Choroid plexus epithelial cell (primary cell): Measurements from ENCODE around the gene F12.
"Not testable (repeated sequence)": the region's sequence is repeated elsewhere in the genome, so short reads cannot be mapped to it uniquely, and the experiment has no call there.

Experiments used
- DNase-seq: peaks from one replicate; pipeline ENCODE4 v3.0.0-alpha.2; 2010; ENCODE audit warnings: low read depth
- H3K4me3 ChIP-seq: 2 replicates; pipeline ENCODE4 v1.5.1; 2011; ENCODE audit warnings: low read depth, mild to moderate bottlenecking, control low read depth, low read length, moderate library complexity
- TF ChIP-seq, protein P1 (sequence below): conservative IDR thresholded peaks from 2 replicates; pipeline ENCODE4 v1.5.1; 2011; ENCODE audit warnings: low read depth, mild to moderate bottlenecking, control low read depth, inconsistent platforms, low read length, moderate library complexity

F12 gene

DNA sequence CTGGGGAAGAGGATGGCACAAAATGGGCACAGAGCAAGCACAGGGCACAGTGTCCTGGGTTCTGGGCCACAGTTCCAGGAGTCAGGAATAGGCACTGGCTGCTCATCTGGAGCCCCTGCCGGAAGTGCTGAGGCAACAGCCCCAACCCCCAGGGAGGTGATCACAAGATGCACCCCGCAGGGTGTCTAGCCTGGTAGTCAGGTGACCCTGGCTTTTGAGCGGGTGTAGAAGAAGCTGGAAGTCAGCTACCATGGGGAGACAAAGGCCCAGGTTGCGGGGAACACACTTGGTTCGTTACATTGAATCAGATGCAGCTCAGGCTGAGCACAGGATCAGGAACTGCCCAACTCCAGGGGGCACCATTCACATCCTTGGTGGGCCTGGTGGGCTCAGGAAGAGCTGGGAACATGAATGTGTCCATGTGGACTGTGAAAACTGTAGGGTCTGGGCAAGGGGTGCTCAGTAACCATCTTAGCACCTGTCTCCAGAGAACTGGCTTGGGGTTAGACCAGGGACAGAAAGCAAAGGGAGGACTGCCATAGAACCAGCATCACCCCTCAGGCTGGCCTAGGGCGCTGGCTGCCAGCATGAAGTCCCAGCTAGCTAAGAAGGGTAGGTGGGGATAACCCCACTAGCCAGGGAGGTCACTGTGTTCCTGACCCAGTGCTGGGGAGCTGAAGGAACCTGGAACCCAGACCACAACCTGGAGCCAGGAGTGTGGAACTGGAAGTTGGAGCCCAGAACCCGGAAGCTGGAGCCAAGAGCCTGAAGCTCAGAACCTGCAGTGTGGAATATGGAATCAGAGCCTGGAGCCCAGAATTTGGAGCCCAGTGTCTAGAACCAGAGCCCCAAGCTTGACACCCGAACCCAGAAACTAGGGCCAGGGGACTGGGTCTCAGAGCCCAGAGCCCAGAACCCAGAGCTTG lies 31.2 kb downstream of the F12 start:
- H3K4me3 ChIP-seq: no peak overlapping the region
- peak; percentile 21 for DNase-seq
- TF ChIP-seq, protein P1, sequence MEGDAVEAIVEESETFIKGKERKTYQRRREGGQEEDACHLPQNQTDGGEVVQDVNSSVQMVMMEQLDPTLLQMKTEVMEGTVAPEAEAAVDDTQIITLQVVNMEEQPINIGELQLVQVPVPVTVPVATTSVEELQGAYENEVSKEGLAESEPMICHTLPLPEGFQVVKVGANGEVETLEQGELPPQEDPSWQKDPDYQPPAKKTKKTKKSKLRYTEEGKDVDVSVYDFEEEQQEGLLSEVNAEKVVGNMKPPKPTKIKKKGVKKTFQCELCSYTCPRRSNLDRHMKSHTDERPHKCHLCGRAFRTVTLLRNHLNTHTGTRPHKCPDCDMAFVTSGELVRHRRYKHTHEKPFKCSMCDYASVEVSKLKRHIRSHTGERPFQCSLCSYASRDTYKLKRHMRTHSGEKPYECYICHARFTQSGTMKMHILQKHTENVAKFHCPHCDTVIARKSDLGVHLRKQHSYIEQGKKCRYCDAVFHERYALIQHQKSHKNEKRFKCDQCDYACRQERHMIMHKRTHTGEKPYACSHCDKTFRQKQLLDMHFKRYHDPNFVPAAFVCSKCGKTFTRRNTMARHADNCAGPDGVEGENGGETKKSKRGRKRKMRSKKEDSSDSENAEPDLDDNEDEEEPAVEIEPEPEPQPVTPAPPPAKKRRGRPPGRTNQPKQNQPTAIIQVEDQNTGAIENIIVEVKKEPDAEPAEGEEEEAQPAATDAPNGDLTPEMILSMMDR: no peak

- TF ChIP-seq, protein P1: no peak
- peak; percentile 6 for DNase-seq
- no peak overlapping the region for H3K4me3 ChIP-seq
These were observed 33.3 kb downstream of the F12 start for GRCh38 chr5:177376107-177376506.

- H3K4me3 ChIP-seq, DNase-seq: not testable (repeated sequence)
These were observed 33.8 kb downstream of the F12 start for GRCh38 chr5:177375516-177375915.

GRCh38 chr5:177374211-177374610 lies 35.2 kb downstream of the F12 start:
- DNase-seq: no peak
- no peak overlapping the region for H3K4me3 ChIP-seq
- TF ChIP-seq, protein P1: no peak

DNA sequence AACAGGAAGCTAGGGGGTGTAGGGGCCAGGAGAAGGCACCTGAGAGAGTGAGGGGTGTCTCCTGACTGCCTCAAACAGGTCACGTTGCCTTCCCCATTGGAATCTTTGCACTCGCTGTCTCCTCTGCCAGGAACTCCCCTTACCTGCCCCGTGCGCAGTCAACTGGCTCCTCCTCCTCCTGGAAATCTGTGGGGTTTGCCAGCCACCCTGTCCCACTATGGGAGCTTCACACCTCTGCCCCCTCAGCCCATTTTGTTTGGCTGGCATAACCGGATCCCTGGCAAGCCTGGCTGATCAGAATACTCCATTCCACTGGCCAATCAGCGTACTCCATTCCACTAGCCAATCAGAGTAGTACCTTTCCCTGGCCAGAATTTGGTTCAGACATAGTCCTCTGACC lies 35.6 kb downstream of the F12 start:
- TF ChIP-seq, protein P1: no peak
- DNase-seq: no peak

GRCh38 chr5:177372910-177373309 lies 36.5 kb downstream of the F12 start:
- no peak for DNase-seq

More for the DNA sequence above, 35.6 kb downstream of the F12 start:
- H3K4me3 ChIP-seq: no peak overlapping the region

DNA sequence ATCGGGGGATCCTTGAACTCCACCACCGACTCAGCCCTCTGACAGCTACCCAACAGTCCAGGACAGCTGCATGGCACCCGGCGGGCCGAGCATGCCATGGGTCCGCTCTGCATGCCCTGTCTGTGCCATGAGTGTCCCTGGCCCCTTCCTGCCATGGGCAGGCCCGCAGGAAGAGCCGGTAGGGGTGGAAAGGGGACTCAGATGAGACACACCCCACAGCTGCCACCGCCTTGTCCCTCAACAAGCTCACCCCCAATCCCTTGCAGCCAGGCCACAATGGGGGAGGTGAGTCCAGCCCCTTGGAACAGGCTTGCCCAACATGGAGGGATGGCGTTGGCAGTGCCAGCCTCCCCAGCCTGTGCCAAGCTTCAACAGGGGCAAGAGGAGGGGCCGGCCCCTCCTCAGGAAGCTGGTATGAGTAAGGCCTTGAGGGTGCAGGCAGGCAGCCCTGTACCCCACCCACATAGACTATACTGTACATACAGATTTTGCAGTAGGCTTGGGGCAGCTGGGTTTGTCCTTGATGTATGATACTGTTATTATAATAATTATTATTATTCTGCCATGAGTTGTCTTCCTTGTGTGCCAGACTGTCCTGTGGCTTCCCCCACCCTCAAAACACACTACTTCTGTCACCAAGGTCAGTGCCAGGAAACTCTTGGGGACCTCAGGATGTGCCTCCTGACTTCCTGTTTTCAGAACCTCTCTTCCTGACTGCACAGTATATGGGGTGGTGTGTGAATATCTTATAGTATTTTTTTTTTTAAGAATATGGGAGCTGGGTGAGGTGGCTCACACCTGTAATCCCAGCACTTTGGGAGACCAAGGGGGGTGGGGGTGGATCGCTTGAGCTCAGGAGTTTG lies 37.1 kb downstream of the F12 start:
- no peak for DNase-seq
- TF ChIP-seq, protein P1: no peak

More at GRCh38 chr5:177372910-177373309, 36.5 kb downstream of the F12 start:
- no peak overlapping the region for H3K4me3 ChIP-seq
- TF ChIP-seq, protein P1: no peak

More for the DNA sequence above, 37.1 kb downstream of the F12 start:
- no peak overlapping the region for H3K4me3 ChIP-seq
